Testis (tissue), 2 donors: ENCODE measurements around the gene UGT1A6.

Experiments used
- POLR2A ChIP-seq: fragments of 450-650 bp; IDR thresholded peaks from one replicate; pipeline ENCODE4 v1.6.1; 2017; ENCODE audit warnings: antibody characterized with exemption, mild to moderate bottlenecking, moderate library complexity
- TF ChIP-seq, protein P1 (sequence below), 3 experiments: fragments of 450-650 bp in 2 of 3; fragments of 200-600 bp in 1 of 3; sonication (generic) in 1 of 3; IDR thresholded peaks; one replicate each; pipeline ENCODE4 v1.5.1; 2016 to 2019; ENCODE audit warnings: antibody characterized with exemption in 3 of 3, mild to moderate bottlenecking in 2 of 3, moderate library complexity in 1 of 3

DNA sequence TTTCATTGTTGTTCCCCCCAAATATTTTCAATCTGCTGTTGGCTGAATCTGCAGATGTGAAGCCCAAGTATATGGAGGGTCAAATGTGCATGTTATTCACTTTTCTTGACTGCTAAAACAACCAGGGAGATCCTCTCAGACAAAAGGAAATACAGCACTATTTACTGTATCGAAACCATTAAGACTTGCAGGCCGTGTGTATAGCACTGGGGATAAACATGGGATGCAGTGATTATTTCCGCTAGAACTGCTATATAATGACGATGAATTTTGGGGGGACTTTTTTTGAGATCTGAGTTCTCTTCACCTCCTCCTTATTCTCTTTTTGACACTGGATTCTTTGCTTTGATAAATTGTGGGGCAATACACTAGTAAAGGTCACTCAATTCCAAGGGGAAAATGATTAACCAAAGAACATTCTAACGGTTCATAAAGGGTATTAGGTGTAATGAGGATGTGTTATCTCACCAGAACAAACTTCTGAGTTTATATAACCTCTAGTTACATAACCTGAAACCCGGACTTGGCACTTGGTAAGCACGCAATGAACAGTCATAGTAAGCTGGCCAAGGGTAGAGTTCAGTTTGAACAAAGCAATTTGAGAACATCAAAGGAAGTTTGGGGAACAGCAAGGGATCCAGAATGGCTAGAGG lies 63.9 kb downstream of the UGT1A6 start:
- TF ChIP-seq, protein P1, sequence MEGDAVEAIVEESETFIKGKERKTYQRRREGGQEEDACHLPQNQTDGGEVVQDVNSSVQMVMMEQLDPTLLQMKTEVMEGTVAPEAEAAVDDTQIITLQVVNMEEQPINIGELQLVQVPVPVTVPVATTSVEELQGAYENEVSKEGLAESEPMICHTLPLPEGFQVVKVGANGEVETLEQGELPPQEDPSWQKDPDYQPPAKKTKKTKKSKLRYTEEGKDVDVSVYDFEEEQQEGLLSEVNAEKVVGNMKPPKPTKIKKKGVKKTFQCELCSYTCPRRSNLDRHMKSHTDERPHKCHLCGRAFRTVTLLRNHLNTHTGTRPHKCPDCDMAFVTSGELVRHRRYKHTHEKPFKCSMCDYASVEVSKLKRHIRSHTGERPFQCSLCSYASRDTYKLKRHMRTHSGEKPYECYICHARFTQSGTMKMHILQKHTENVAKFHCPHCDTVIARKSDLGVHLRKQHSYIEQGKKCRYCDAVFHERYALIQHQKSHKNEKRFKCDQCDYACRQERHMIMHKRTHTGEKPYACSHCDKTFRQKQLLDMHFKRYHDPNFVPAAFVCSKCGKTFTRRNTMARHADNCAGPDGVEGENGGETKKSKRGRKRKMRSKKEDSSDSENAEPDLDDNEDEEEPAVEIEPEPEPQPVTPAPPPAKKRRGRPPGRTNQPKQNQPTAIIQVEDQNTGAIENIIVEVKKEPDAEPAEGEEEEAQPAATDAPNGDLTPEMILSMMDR (IDR thresholded peaks at IDR 0.05), result no peak
- no peak for TF ChIP-seq POLR2A
